HG02623 (cell line): ENCODE data around the gene OR52K2.
"Not testable (repeated sequence)": the region's sequence is repeated elsewhere in the genome, so short reads cannot be mapped to it uniquely, and the experiment has no call there.

Experiments
- ATAC-seq: cut with Tn5 transposase; IDR thresholded peaks from one replicate; pipeline ENCODE4 v1.9.1; 2021; ENCODE audit warnings: moderate library complexity; ENCODE audit not compliant: unreplicated experiment

OR52K2 gene

GRCh38 chr11:4479644-4480043 is 30.5 kb downstream of the OR52K2 start:
- no peak for ATAC-seq

DNA sequence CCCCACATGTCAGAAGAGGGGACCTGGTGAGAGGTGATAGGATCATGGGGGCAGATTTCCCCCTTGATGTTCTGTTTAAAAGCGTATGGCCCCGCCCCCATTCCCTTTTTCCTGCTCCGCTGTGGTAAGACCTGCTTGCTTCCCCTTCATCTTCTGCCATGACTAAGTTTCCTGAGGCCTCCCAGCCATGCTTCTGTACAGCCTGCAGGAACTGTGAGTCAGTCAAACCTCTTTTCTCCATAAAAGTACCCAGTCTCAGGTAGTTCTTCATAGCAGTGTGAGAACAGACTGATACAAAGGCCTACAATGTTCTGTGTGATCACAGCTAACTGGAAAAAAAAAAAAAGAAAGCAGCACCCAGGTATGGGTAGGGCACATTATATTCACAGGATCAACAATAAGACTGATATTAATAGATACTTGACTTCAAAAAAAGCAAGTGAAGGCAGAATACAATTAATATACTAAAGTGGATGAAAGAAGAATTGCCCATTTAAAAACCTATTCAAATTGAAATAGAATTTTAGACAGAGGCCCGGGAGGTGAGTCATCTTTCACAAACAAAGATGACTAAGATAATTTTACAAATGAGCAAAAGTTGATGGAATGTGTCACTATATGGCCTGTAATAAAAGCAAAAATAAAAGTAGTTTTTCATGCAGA is 31.6 kb downstream of the OR52K2 start:
- no peak for ATAC-seq

GRCh38 chr11:4481240-4481582 is 32.1 kb downstream of the OR52K2 start:
- ATAC-seq: no peak

DNA sequence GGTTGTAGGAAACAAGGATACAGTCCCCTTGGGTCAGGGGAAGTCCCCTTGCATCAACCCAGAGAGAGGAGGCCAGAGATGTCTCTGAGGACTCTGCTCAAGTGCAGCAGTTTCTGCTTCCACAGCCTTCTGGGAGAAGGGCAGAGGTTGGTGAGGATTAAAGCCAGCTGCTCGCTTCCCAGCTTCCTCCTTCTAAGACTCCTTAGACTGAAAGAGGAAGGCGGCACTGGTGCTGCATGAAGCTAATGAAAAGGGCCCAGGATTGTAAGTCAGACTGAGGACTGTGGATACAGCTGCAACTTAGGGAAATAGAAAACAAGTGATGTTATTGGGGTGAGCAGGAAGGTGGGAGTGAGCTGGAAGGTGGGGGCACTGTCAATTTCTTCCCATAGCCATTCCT is 33.4 kb downstream of the OR52K2 start, which contains the start of gene OR52K1:
Gene OR52K1 (plus strand): TSS at position 202 of the 400 bp plus-strand sequence. CDS start 6,255 bp downstream, outside the sequence.
- no peak for ATAC-seq

GRCh38 chr11:4484310-4484709 is 35.2 kb downstream of the OR52K2 start:
- ATAC-seq: no peak

- not testable (repeated sequence) for ATAC-seq
Measured at GRCh38 chr11:4491405-4491804, 42.3 kb downstream of the OR52K2 start.

- no peak for ATAC-seq
Measured at GRCh38 chr11:4491878-4492606, 42.9 kb downstream of the OR52K2 start.

DNA sequence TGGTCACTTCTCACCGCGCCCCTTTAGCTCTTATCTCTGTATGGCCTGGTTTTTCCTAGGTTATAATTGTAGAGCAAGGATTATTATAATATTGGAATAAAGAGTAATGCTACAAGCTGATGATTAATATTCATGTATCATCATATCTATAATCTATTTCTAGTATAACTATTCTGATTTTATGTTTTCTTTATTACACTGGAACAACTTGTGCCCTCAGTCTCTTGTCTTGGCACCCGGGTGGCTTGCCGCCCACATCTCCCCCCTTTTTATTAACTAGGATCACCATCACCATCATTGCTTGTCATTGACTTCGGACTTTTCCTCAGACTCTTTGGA is 44.4 kb downstream of the OR52K2 start:
- no peak for ATAC-seq

- ATAC-seq: no peak
Measured at GRCh38 chr11:4495487-4495886, 46.4 kb downstream of the OR52K2 start.

- ATAC-seq: no peak
Measured at GRCh38 chr11:4495986-4496385, 46.9 kb downstream of the OR52K2 start.

DNA sequence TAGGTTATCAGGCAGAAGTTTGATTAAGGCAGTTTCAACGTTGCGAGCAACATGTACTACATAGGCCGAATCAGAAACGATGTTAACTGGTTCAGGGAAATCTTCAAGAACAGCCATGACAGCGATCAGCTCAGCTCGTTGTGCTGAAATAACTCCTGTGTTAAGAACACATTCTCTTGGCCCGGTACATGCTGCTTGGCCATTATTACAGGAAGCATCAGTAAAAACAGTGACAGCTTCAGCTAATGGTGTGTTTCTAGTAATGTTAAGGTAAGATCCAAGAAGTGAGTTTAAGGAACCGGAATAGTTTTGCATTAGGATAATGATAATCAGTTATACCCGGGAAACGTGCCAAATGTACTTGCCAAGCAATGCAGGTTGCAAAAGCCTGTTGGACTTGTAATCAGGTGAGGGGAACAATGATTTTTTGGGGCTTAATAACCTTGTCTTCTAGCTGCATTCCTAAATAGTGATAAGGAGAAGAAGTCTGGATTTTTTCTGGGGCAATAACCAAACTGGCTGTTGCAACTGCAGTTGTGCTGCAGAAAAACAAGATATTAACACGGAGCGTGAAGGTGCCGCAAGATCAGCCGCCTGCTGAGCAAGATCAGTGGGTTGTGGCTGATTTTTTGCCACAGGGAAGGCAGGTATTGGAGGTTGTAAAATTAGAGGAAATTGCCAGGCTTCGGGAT is 47.6 kb downstream of the OR52K2 start:
- ATAC-seq: no peak
